WTC11 (cell line): ENCODE results near the gene SENP1.

Experiments used
- CREB1 ChIP-seq: sonication (generic); formaldehyde crosslinking; IDR thresholded peaks from 2 replicates; pipeline ENCODE4 v1.8.0; 2023; ENCODE audit warnings: mild to moderate bottlenecking, missing genetic modification reagents
- JUN ChIP-seq: sonication (generic); formaldehyde crosslinking; IDR thresholded peaks from 2 replicates; pipeline ENCODE4 v1.8.0; 2023; ENCODE audit warnings: mild to moderate bottlenecking, missing genetic modification reagents
- MAX ChIP-seq: sonication (generic); formaldehyde crosslinking; IDR thresholded peaks from 2 replicates; pipeline ENCODE4 v1.8.0; 2022; ENCODE audit warnings: mild to moderate bottlenecking, missing genetic modification reagents
- NFE2L1 ChIP-seq: sonication (generic); formaldehyde crosslinking; IDR thresholded peaks from 2 replicates; pipeline ENCODE4 v1.8.1; 2023; ENCODE audit warnings: missing genetic modification reagents
- RELA ChIP-seq: sonication (generic); formaldehyde crosslinking; IDR thresholded peaks from 2 replicates; pipeline ENCODE4 v1.8.1; 2022; ENCODE audit warnings: missing genetic modification reagents, mild to moderate bottlenecking, borderline replicate concordance
- ZNF423 ChIP-seq: fragments of 250-450 bp; sonication (Bioruptor Pico); IDR thresholded peaks from 2 replicates; pipeline ENCODE4 v2.1.2; 2022; ENCODE audit warnings: mild to moderate bottlenecking, moderate library complexity
- TF ChIP-seq, protein P1 (sequence below): sonication (generic); formaldehyde crosslinking; IDR thresholded peaks from 2 replicates; pipeline ENCODE4 v1.8.1; 2022; ENCODE audit warnings: low read depth, mild to moderate bottlenecking, moderate library complexity, missing genetic modification reagents, borderline replicate concordance
- TF ChIP-seq, protein P2 (sequence below): fragments of 200-600 bp; IDR thresholded peaks from 2 replicates; pipeline ENCODE4 v1.8.0; 2022; ENCODE audit warnings: antibody characterized with exemption
- TF ChIP-seq, protein P3 (sequence below): sonication (generic); formaldehyde crosslinking; conservative IDR thresholded peaks from 2 replicates; pipeline ENCODE4 v1.8.1; 2023; ENCODE audit warnings: mild to moderate bottlenecking, low read depth, missing genetic modification reagents, moderate library complexity
- TF ChIP-seq, protein P4 (sequence below): sonication (generic); formaldehyde crosslinking; conservative IDR thresholded peaks from 2 replicates; pipeline ENCODE4 v1.8.1; 2022; ENCODE audit warnings: mild to moderate bottlenecking, missing genetic modification reagents

DNA sequence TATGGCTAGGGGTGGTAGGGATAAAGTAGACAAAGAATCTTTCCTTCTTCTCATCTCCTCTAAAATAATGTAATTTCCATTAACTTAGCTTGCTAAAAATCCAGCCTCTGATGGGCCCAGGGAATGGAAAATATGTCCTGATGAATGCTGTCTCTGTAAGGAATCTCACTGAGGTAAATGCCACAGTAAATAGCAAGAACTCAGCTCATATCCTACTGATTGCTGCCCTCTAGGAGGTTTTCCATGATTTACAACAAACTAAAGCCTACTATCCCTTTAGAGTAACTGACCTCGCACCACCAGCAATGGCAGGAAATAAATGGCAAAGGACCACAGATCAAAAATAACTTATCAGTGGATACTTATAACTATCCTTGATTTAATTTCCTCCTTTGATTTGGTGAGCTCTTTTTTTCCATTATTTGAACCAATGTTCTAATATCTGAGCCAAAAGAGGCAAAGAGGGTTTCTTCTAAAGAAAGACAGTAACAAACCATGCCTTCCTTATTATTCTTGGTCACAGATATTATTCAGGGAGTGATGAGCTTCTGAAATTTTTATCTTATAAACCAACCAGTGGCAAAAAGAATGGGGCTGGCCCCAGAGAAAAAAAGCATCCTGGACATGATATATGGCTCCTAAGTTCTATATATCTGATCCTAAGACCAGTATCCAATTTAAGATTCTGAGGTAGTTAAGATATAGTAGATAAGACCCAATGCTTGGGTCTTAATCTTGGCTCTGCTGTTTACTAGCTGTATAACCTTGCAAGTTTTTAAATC, 43.8 kb downstream of the SENP1 start:
- TF ChIP-seq, protein P1, sequence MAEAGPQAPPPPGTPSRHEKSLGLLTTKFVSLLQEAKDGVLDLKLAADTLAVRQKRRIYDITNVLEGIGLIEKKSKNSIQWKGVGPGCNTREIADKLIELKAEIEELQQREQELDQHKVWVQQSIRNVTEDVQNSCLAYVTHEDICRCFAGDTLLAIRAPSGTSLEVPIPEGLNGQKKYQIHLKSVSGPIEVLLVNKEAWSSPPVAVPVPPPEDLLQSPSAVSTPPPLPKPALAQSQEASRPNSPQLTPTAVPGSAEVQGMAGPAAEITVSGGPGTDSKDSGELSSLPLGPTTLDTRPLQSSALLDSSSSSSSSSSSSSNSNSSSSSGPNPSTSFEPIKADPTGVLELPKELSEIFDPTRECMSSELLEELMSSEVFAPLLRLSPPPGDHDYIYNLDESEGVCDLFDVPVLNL (CRISPR knock-in tag) = no peak
- TF ChIP-seq, protein P2, sequence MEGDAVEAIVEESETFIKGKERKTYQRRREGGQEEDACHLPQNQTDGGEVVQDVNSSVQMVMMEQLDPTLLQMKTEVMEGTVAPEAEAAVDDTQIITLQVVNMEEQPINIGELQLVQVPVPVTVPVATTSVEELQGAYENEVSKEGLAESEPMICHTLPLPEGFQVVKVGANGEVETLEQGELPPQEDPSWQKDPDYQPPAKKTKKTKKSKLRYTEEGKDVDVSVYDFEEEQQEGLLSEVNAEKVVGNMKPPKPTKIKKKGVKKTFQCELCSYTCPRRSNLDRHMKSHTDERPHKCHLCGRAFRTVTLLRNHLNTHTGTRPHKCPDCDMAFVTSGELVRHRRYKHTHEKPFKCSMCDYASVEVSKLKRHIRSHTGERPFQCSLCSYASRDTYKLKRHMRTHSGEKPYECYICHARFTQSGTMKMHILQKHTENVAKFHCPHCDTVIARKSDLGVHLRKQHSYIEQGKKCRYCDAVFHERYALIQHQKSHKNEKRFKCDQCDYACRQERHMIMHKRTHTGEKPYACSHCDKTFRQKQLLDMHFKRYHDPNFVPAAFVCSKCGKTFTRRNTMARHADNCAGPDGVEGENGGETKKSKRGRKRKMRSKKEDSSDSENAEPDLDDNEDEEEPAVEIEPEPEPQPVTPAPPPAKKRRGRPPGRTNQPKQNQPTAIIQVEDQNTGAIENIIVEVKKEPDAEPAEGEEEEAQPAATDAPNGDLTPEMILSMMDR = no peak
- TF ChIP-seq, protein P3, sequence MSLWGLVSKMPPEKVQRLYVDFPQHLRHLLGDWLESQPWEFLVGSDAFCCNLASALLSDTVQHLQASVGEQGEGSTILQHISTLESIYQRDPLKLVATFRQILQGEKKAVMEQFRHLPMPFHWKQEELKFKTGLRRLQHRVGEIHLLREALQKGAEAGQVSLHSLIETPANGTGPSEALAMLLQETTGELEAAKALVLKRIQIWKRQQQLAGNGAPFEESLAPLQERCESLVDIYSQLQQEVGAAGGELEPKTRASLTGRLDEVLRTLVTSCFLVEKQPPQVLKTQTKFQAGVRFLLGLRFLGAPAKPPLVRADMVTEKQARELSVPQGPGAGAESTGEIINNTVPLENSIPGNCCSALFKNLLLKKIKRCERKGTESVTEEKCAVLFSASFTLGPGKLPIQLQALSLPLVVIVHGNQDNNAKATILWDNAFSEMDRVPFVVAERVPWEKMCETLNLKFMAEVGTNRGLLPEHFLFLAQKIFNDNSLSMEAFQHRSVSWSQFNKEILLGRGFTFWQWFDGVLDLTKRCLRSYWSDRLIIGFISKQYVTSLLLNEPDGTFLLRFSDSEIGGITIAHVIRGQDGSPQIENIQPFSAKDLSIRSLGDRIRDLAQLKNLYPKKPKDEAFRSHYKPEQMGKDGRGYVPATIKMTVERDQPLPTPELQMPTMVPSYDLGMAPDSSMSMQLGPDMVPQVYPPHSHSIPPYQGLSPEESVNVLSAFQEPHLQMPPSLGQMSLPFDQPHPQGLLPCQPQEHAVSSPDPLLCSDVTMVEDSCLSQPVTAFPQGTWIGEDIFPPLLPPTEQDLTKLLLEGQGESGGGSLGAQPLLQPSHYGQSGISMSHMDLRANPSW (CRISPR knock-in tag) = no peak
- no peak for TF ChIP-seq MAX (CRISPR knock-in tag)
- TF ChIP-seq NFE2L1 (CRISPR knock-in tag) = no peak
- no peak for TF ChIP-seq CREB1 (CRISPR knock-in tag)
- TF ChIP-seq, protein P4, sequence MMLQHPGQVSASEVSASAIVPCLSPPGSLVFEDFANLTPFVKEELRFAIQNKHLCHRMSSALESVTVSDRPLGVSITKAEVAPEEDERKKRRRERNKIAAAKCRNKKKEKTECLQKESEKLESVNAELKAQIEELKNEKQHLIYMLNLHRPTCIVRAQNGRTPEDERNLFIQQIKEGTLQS (CRISPR knock-in tag) = no peak
- no peak for TF ChIP-seq RELA (CRISPR knock-in tag)
- TF ChIP-seq JUN (CRISPR knock-in tag) = no peak
- TF ChIP-seq ZNF423 (CRISPR knock-in tag) = no peak
